Gastroesophageal sphincter (tissue), 3 donors: ENCODE data around the gene PRSS58.

ENCODE experiments used
- POLR2A ChIP-seq, 2 donors: fragments of 450-650 bp; IDR thresholded peaks; one replicate each; pipeline ENCODE4 v1.6.1; 2017; ENCODE audit warnings: antibody characterized with exemption in 2 of 2, mild to moderate bottlenecking in 2 of 2, moderate library complexity in 1 of 2
- POLR2AphosphoS5 ChIP-seq: sonication (generic); formaldehyde crosslinking; IDR thresholded peaks from one replicate; pipeline ENCODE4 v1.6.1; 2017; ENCODE audit warnings: antibody characterized with exemption
- TF ChIP-seq, protein P1 (sequence below), 4 experiments: fragments of 200-600 bp in 2 of 4; fragments of 450-650 bp in 2 of 4; sonication (generic) in 1 of 4; IDR thresholded peaks; one replicate each; pipeline ENCODE4 v1.5.1; 2017 to 2019; ENCODE audit warnings: antibody characterized with exemption in 4 of 4, mild to moderate bottlenecking in 2 of 4, moderate library complexity in 2 of 4

DNA sequence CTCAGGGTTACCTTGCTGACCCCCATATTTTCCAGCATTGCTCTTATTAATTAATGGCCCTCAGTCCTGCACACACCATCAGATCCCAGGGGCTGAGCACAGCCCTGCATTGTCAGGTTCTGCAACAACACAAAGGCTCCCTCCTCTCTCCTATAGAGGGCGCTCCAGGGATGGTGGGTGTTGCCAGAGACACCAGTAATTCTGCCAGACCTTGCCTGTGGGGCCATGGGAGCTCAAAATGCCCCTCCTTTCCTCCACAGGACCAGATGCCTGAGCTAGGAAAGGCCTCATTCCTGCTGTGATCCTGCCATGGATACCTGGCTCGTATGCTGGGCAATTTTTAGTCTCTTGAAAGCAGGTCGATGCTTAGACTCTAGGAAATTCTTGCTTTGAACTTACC is 42.8 kb upstream of the PRSS58 start:
- TF ChIP-seq, protein P1, sequence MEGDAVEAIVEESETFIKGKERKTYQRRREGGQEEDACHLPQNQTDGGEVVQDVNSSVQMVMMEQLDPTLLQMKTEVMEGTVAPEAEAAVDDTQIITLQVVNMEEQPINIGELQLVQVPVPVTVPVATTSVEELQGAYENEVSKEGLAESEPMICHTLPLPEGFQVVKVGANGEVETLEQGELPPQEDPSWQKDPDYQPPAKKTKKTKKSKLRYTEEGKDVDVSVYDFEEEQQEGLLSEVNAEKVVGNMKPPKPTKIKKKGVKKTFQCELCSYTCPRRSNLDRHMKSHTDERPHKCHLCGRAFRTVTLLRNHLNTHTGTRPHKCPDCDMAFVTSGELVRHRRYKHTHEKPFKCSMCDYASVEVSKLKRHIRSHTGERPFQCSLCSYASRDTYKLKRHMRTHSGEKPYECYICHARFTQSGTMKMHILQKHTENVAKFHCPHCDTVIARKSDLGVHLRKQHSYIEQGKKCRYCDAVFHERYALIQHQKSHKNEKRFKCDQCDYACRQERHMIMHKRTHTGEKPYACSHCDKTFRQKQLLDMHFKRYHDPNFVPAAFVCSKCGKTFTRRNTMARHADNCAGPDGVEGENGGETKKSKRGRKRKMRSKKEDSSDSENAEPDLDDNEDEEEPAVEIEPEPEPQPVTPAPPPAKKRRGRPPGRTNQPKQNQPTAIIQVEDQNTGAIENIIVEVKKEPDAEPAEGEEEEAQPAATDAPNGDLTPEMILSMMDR (IDR thresholded peaks at IDR 0.05), result no peak
- TF ChIP-seq POLR2A (IDR thresholded peaks at IDR 0.05) (no peak), POLR2AphosphoS5 (no peak)
